H1 (cell line): Measurements from ENCODE around the gene PLXNA4. TPM values are rescaled to one million over a fixed set of nuclear protein-coding genes. Genes with fewer than 3 reads are reported as not detected.

Experiments
- CTCF ChIA-PET: fragments of 300-600 bp; sonication (Branson Sonifier 250); formaldehyde crosslinking; loops from one replicate; lab custom pipeline; 2021; ENCODE audit not compliant: partially characterized antibody; lab: Charles Lee
- POLR2A ChIA-PET: fragments of 300-600 bp; sonication (Branson Sonifier 250); formaldehyde crosslinking; loops from one replicate; lab custom pipeline; 2021; ENCODE audit warnings: inconsistent platforms; ENCODE audit not compliant: partially characterized antibody; lab: Charles Lee
- DNase-seq, 2 experiments: peaks; one replicate each; pipeline versions ENCODE4 v3.0.0 to v3.0.0-alpha.2; 2010 to 2022; ENCODE audit warnings: low spot score in 2 of 2, low read depth in 1 of 2, mixed read lengths in 1 of 2
- FAIRE-seq: peaks from 2 replicates; lab custom pipeline; 2011; peaks lifted over from hg19 to GRCh38; lab: Jason Lieb, UNC
- H2AFZ ChIP-seq: 2 replicates; pipeline ENCODE4 v1.8.1; 2012; ENCODE audit warnings: low read length, inconsistent platforms
- H2AK5ac ChIP-seq: 2 replicates; pipeline ENCODE4 v1.6.1; 2013; ENCODE audit warnings: low read depth, low read length
- H2BK120ac ChIP-seq: replicated peaks from 2 replicates; pipeline ENCODE3; 2013; ENCODE audit warnings: low read depth, low read length, inconsistent platforms
- H2BK12ac ChIP-seq: 2 replicates; pipeline ENCODE4 v1.6.1; 2013; ENCODE audit warnings: low read depth, low read length
- H2BK15ac ChIP-seq: 2 replicates; pipeline ENCODE4 v1.6.1; 2013; ENCODE audit warnings: low read length
- H2BK20ac ChIP-seq: 2 replicates; pipeline ENCODE4 v1.6.1; 2013; ENCODE audit warnings: low read length
- H2BK5ac ChIP-seq: 2 replicates; pipeline ENCODE4 v1.6.1; 2013; ENCODE audit warnings: low read depth, low read length
- H3K14ac ChIP-seq: 2 replicates; pipeline ENCODE4 v1.6.1; 2013; ENCODE audit warnings: inconsistent platforms; ENCODE audit not compliant: insufficient read length
- H3K18ac ChIP-seq: 2 replicates; pipeline ENCODE4 v1.6.1; 2013; ENCODE audit warnings: low read length; ENCODE audit errors: extremely low read depth
- H3K23ac ChIP-seq: 2 replicates; pipeline ENCODE4 v1.6.1; 2013; ENCODE audit warnings: inconsistent platforms; ENCODE audit not compliant: insufficient read length
- H3K23me2 ChIP-seq: 2 replicates; pipeline ENCODE4 v1.6.1; 2013; ENCODE audit warnings: low read depth, low read length
- H3K27ac ChIP-seq: 2 replicates; pipeline ENCODE4 v1.6.1; 2011; ENCODE audit warnings: low read depth, low read length, inconsistent platforms
- H3K27me3 ChIP-seq, 4 experiments: replicated peaks in 1 of 4; 1 replicate in 1 of 4; 2 replicates in 3 of 4; pipeline versions ENCODE4 v1.6.1 to v1.8.1; 2011 to 2013; ENCODE audit warnings: low read length in 3 of 4, mild to moderate bottlenecking in 3 of 4, inconsistent platforms in 2 of 4, mixed read lengths in 2 of 4, moderate library complexity in 1 of 4; ENCODE audit not compliant: control insufficient read depth in 3 of 4, insufficient read depth in 3 of 4; ENCODE audit errors: extremely low read depth in 1 of 4
- H3K36me3 ChIP-seq, 4 experiments: 2 replicates each; pipeline versions ENCODE4 v1.6.1 to v1.8.1; 2011 to 2013; ENCODE audit warnings: mild to moderate bottlenecking in 4 of 4, low read length in 3 of 4, moderate library complexity in 2 of 4, control low read depth in 1 of 4, inconsistent platforms in 1 of 4; ENCODE audit not compliant: insufficient read depth in 4 of 4, control insufficient read depth in 2 of 4
- H3K4ac ChIP-seq: replicated peaks from 2 replicates; pipeline ENCODE3; 2013; ENCODE audit warnings: low read length, low read depth, mixed read lengths, inconsistent platforms; ENCODE audit not compliant: insufficient read length
- H3K4me1 ChIP-seq, 4 experiments: replicated peaks in 1 of 4; 1 replicate in 1 of 4; 2 replicates in 3 of 4; pipeline versions ENCODE4 v1.6.1 to v1.8.1; 2011 to 2013; ENCODE audit warnings: low read length in 3 of 4, inconsistent platforms in 2 of 4, mixed read lengths in 1 of 4; ENCODE audit not compliant: insufficient read depth in 4 of 4, control insufficient read depth in 3 of 4
- H3K4me2 ChIP-seq, 2 experiments: 2 replicates each; pipeline versions ENCODE4 v1.6.1 to v1.8.1; 2011 to 2013; ENCODE audit warnings: low read depth in 2 of 2, low read length in 2 of 2, control low read depth in 1 of 2, inconsistent platforms in 1 of 2, mild to moderate bottlenecking in 1 of 2; ENCODE audit not compliant: insufficient read depth in 1 of 2
- H3K4me3 ChIP-seq, 4 experiments: fragments of 200-600, 300-600 bp in 1 of 4; sonication (generic), shearing (Covaris generic), sonication (Bioruptor Twin) in 1 of 4; 2 replicates each; pipeline versions ENCODE4 v1.5.1 to v1.8.1; 2011 to 2016; ENCODE audit warnings: low read length in 4 of 4, low read depth in 3 of 4, control low read depth in 2 of 4, inconsistent platforms in 2 of 4, mild to moderate bottlenecking in 2 of 4, mixed read lengths in 1 of 4, moderate library complexity in 1 of 4; ENCODE audit not compliant: insufficient read depth in 2 of 4; ENCODE audit errors: extremely low read depth in 1 of 4
- H3K56ac ChIP-seq: replicated peaks from 2 replicates; pipeline ENCODE3; 2013; ENCODE audit warnings: low read depth, mild to moderate bottlenecking, mixed read lengths, low read length, inconsistent platforms; ENCODE audit not compliant: insufficient read length
- H3K79me1 ChIP-seq: 2 replicates; pipeline ENCODE4 v1.6.1; 2013; ENCODE audit warnings: low read depth, low read length, control low read depth
- H3K79me2 ChIP-seq, 2 experiments: 2 replicates each; pipeline versions ENCODE4 v1.6.1 to v1.8.1; 2012 to 2013; ENCODE audit warnings: low read length in 2 of 2, mild to moderate bottlenecking in 2 of 2, inconsistent platforms in 1 of 2; ENCODE audit not compliant: insufficient read depth in 2 of 2, control insufficient read depth in 1 of 2
- H3K9ac ChIP-seq, 4 experiments: replicated peaks in 1 of 4; 1 replicate in 1 of 4; 2 replicates in 3 of 4; pipeline versions ENCODE4 v1.6.1 to v1.8.1; 2011 to 2013; ENCODE audit warnings: low read depth in 3 of 4, low read length in 3 of 4, control low read depth in 2 of 4, mild to moderate bottlenecking in 2 of 4, moderate library complexity in 2 of 4, inconsistent platforms in 1 of 4; ENCODE audit errors: extremely low read depth in 1 of 4
- H3K9me3 ChIP-seq, 2 experiments: 2 replicates each; pipeline versions ENCODE4 v1.6.1 to v1.8.1; 2012 to 2013; ENCODE audit warnings: mild to moderate bottlenecking in 2 of 2, moderate library complexity in 2 of 2, control low read depth in 1 of 2, inconsistent platforms in 1 of 2, low read depth in 1 of 2, low read length in 1 of 2, mixed read lengths in 1 of 2; ENCODE audit not compliant: insufficient read depth in 2 of 2
- H4K20me1 ChIP-seq, 2 experiments: replicated peaks in 1 of 2; 2 replicates each; pipeline versions ENCODE3 to v1.8.1; 2011 to 2013; ENCODE audit warnings: inconsistent platforms in 2 of 2, low read length in 2 of 2, mild to moderate bottlenecking in 1 of 2; ENCODE audit not compliant: insufficient read depth in 2 of 2, control insufficient read depth in 1 of 2
- H4K5ac ChIP-seq: 2 replicates; pipeline ENCODE4 v1.6.1; 2013; ENCODE audit warnings: low read length, low read depth, mixed read lengths, inconsistent platforms; ENCODE audit not compliant: insufficient read length
- H4K8ac ChIP-seq: 2 replicates; pipeline ENCODE4 v1.8.0; 2013; ENCODE audit warnings: mild to moderate bottlenecking, moderate library complexity, low read length, inconsistent platforms; ENCODE audit not compliant: insufficient read depth; ENCODE audit errors: extremely low read depth
- H4K91ac ChIP-seq: replicated peaks from 2 replicates; pipeline ENCODE3; 2013; ENCODE audit warnings: low read length, mixed read lengths, inconsistent platforms; ENCODE audit not compliant: insufficient read length
- ATF3 ChIP-seq: IDR thresholded peaks from 2 replicates; pipeline ENCODE4 v1.6.1; 2011; ENCODE audit warnings: low read depth, mild to moderate bottlenecking, low read length; ENCODE audit not compliant: insufficient read depth
- BRCA1 ChIP-seq: IDR thresholded peaks from 2 replicates; pipeline ENCODE4 v1.6.1; 2012; ENCODE audit warnings: low read depth, low read length, improper control_type of control experiment
- EP300 ChIP-seq, 2 experiments: IDR thresholded peaks; 1 replicate in 1 of 2; 2 replicates in 1 of 2; pipeline ENCODE4 v1.6.1; 2011 to 2012; ENCODE audit warnings: low read depth in 2 of 2, low read length in 2 of 2, mild to moderate bottlenecking in 2 of 2, borderline replicate concordance in 1 of 2, inconsistent platforms in 1 of 2, moderate library complexity in 1 of 2
- EZH2 ChIP-seq: fragments of 200-600 bp; sonication (generic); IDR thresholded peaks from 2 replicates; pipeline ENCODE4 v1.7.1; 2012; ENCODE audit warnings: low read depth, mild to moderate bottlenecking, moderate library complexity, low read length, inconsistent platforms; ENCODE audit not compliant: severe bottlenecking
- JUND ChIP-seq: IDR thresholded peaks from 2 replicates; pipeline ENCODE4 v1.6.1; 2011; ENCODE audit warnings: mild to moderate bottlenecking, improper control_type of control experiment, low read length
- KDM1A ChIP-seq: fragments of 200-600, 300-600 bp; sonication (generic); IDR thresholded peaks from 2 replicates; pipeline ENCODE4 v1.7.1; 2016; ENCODE audit warnings: mild to moderate bottlenecking, low read length, borderline replicate concordance
- KDM4A ChIP-seq: IDR thresholded peaks from one replicate; pipeline ENCODE4 v1.7.1; 2012; ENCODE audit warnings: low read depth, mild to moderate bottlenecking, moderate library complexity, low read length, inconsistent platforms; ENCODE audit not compliant: severe bottlenecking
- KDM5A ChIP-seq: fragments of 200-600 bp; IDR thresholded peaks from 2 replicates; pipeline ENCODE4 v1.7.1; 2012; ENCODE audit warnings: mild to moderate bottlenecking, low read length, inconsistent platforms, mixed read lengths
- NRF1 ChIP-seq: IDR thresholded peaks from 2 replicates; pipeline ENCODE4 v1.6.1; 2011; ENCODE audit warnings: mild to moderate bottlenecking, low read depth, low read length, improper control_type of control experiment
- RBBP5 ChIP-seq: IDR thresholded peaks from 2 replicates; pipeline ENCODE4 v1.7.1; 2012; ENCODE audit warnings: low read depth, mild to moderate bottlenecking, inconsistent platforms, low read length, moderate library complexity, borderline replicate concordance
- SAP30 ChIP-seq: fragments of 300-600 bp; sonication (generic); IDR thresholded peaks from 2 replicates; pipeline ENCODE4 v1.7.1; 2012; ENCODE audit warnings: low read length, moderate library complexity, mild to moderate bottlenecking, inconsistent platforms; ENCODE audit not compliant: insufficient read depth, insufficient replicate concordance
- SRF ChIP-seq: IDR thresholded peaks from 2 replicates; pipeline ENCODE4 v1.6.1; 2011; ENCODE audit warnings: mild to moderate bottlenecking, low read depth, low read length, moderate library complexity
- ZNF274 ChIP-seq: IDR thresholded peaks from 2 replicates; pipeline ENCODE4 v1.7.0; 2012; ENCODE audit warnings: low read length, borderline replicate concordance; ENCODE audit errors: extremely low read depth
- WGBS, 2 experiments: shearing (Covaris generic) in 1 of 2; methylation state at CpG; one replicate each; pipeline versions ENCODE4 v1.1.6 to v1.1.7; 2013 to 2015; ENCODE audit warnings: low lambda C conversion rate in 2 of 2, mixed read lengths in 2 of 2, inconsistent platforms in 1 of 2, low coverage in 1 of 2, missing lambda C conversion rate in 1 of 2; ENCODE audit not compliant: insufficient replicate concordance in 2 of 2, insufficient coverage in 1 of 2, insufficient read length in 1 of 2; ENCODE audit errors: extremely low coverage in 1 of 2, missing lambda C conversion rate in 1 of 2; 5-methylcytosine and 5-hydroxymethylcytosine counted together
- polyA plus RNA-seq, 7 experiments: library from polyadenylated mRNA; depleted of rRNA in 3 of 7; stranded (reverse) in 5 of 7; unstranded in 2 of 7; fragments of >200 nt in 5 of 7; fragments of 200-250 nt in 2 of 7; gene quantifications; 1 replicate in 5 of 7; 2 replicates in 1 of 7; 4 replicates in 1 of 7; pipeline versions ENCODE4 v1.2.1 to v1.2.3, GENCODE V29; 2011 to 2013; ENCODE audit warnings: missing spikeins in 2 of 7, mixed read lengths in 2 of 7
- total RNA-seq: library from RNA; stranded (reverse); fragmentation: NEBNext Ultra II Directional; extraction: Animal tissue kit (Norgen Biotek cat#: 25700); gene quantifications from 2 replicates; pipeline ENCODE4 v1.2.1, GENCODE V29; 2021

PLXNA4 gene
- total and polyA plus RNA-seq, 2 of the 8 experiments (the other 6 are each of a cell fraction or from before 2014, with no cell fraction given), result 0.76 to 0.79 TPM

- 91% methylated on average over 6 of the region's 6 CpGs; no CpG with 5 or more reads in 1 of the 2 experiments for WGBS, 2 experiments
- H4K20me1 ChIP-seq, result no peaks in the 10 kb centered on the region
- no peak overlapping the region for H3K18ac ChIP-seq
- CTCF ChIA-PET, result interaction anchor here (0.6 to 1.2 kb wide), 3 partner anchors 12 to 275 kb away, joined by 3 read pairs; no protein-coding TSS in a partner anchor
- H2BK15ac ChIP-seq, result no peak overlapping the region; the same call in 1 of the 2 replicates
- DNase-seq, result no peak
- H3K23ac ChIP-seq, result no peak overlapping the region
- H3K36me3 ChIP-seq, result no peaks in the 10 kb centered on the region
- no peak overlapping the region for H3K27ac ChIP-seq
- H3K4me3 ChIP-seq, result no peak overlapping the region
- H2BK20ac ChIP-seq, result peak overlapping the region; percentile 21; the same call in 1 of the 2 replicates
- no peak overlapping the region for H2AK5ac ChIP-seq
- H3K79me1 ChIP-seq, result no peaks in the 10 kb centered on the region
- POLR2A ChIA-PET, result no interaction called here
- no peak overlapping the region for H2BK5ac ChIP-seq
- no peak overlapping the region for H4K5ac ChIP-seq
- H4K91ac ChIP-seq, result no peak overlapping the region
- H3K79me2 ChIP-seq, result no peaks in the 10 kb centered on the region
- H3K9me3 ChIP-seq, result no peaks in the 10 kb centered on the region
- H3K56ac ChIP-seq, result no peak overlapping the region
- H3K4me1 ChIP-seq, result peaks cover 0 to 8% (median under 1%) of the 10 kb centered on the region in 4 experiments; a peak in 4 of 7 replicates
- peaks cover 2% of the 10 kb centered on the region; the same call in 1 of the 2 replicates for H3K23me2 ChIP-seq
- H3K4ac ChIP-seq, result no peak overlapping the region
- no peak overlapping the region for H2BK12ac ChIP-seq
- H3K27me3 ChIP-seq, result no peaks in the 10 kb centered on the region
- no peak overlapping the region for H2BK120ac ChIP-seq
- 0 out of 2 replicates have a peak overlapping the region, but pooled peaks have one; percentile 29 for H2AFZ ChIP-seq
- no peak for FAIRE-seq
- H3K9ac ChIP-seq, result no peak overlapping the region
- H3K14ac ChIP-seq, result no peak overlapping the region
- no peak overlapping the region for H3K4me2 ChIP-seq
- no peak overlapping the region for H4K8ac ChIP-seq
- TF ChIP-seq KDM5A (no peak), KDM4A (no peak), KDM1A (no peak), ATF3 (no peak), EZH2 (no peak), ZNF274 (no peak), SRF (no peak), BRCA1 (no peak), JUND (no peak), RBBP5 (no peak), EP300 (IDR thresholded peaks at IDR 0.05; ENCODE audit: borderline replicate concordance in 1 of 2, low read depth in 2 of 2, low read length in 2 of 2) (no peak), SAP30 (no peak), NRF1 (no peak)
These were observed 453.4 kb downstream of the PLXNA4 start for GRCh38 chr7:132122901-132123300.
